GM18499 (cell line): ENCODE data around the gene TNFSF13B.
"Not testable (repeated sequence)": the region's sequence is repeated elsewhere in the genome, so short reads cannot be mapped to it uniquely, and the experiment has no call there.

Experiments
- ATAC-seq: cut with Tn5 transposase; IDR thresholded peaks from one replicate; pipeline ENCODE4 v1.9.1; 2021; ENCODE audit warnings: moderate number of reproducible peaks; ENCODE audit not compliant: insufficient read depth, unreplicated experiment

The TNFSF13B gene

GRCh38 chr13:108269601-108270328, at the start of gene TNFSF13B:
TNFSF13B (plus strand) TSS chr13:108269718; CDS start chr13:108269896, 178 bp downstream.
- ATAC-seq, result peak; percentile 57

GRCh38 chr13:108220041-108220440, 49.5 kb upstream of the TNFSF13B start:
- no peak for ATAC-seq

- ATAC-seq, result no peak
These were observed 45.6 kb upstream of the TNFSF13B start for GRCh38 chr13:108223687-108224503.

- ATAC-seq, result no peak
These were observed 44.1 kb upstream of the TNFSF13B start for GRCh38 chr13:108225440-108225839.

GRCh38 chr13:108226184-108226583, 43.3 kb upstream of the TNFSF13B start:
- ATAC-seq, result no peak

- ATAC-seq, result peak; percentile 49
These were observed 41.8 kb upstream of the TNFSF13B start for GRCh38 chr13:108227651-108228272.

GRCh38 chr13:108230377-108230776, 39.1 kb upstream of the TNFSF13B start:
- no peak for ATAC-seq

GRCh38 chr13:108249150-108249549, 20.4 kb upstream of the TNFSF13B start:
- peak; percentile 63 for ATAC-seq

GRCh38 chr13:108257248-108257647, 12.3 kb upstream of the TNFSF13B start:
- ATAC-seq, result no peak

- no peak for ATAC-seq
These were observed 5.7 kb upstream of the TNFSF13B start for GRCh38 chr13:108263621-108264355.

GRCh38 chr13:108266321-108266990, 3.1 kb upstream of the TNFSF13B start:
- ATAC-seq, result no peak

- no peak for ATAC-seq
These were observed 2.2 kb upstream of the TNFSF13B start for GRCh38 chr13:108267347-108267746.

- not testable (repeated sequence) for ATAC-seq
These were observed 1.7 kb upstream of the TNFSF13B start for GRCh38 chr13:108267855-108268254.

- ATAC-seq, result no peak
These were observed 929 bp upstream of the TNFSF13B start for GRCh38 chr13:108268466-108269112.

GRCh38 chr13:108270442-108270841, 924 bp downstream of the TNFSF13B start:
- ATAC-seq, result peak; percentile 3

GRCh38 chr13:108272333-108272732, 2.8 kb downstream of the TNFSF13B start:
- ATAC-seq, result no peak

- ATAC-seq, result no peak
These were observed 4.1 kb downstream of the TNFSF13B start for GRCh38 chr13:108273429-108274118.

GRCh38 chr13:108274718-108275117, 5.2 kb downstream of the TNFSF13B start:
- no peak for ATAC-seq

GRCh38 chr13:108276060-108276459, 6.5 kb downstream of the TNFSF13B start:
- no peak for ATAC-seq
